Ascending aorta (tissue), 2 donors: Measurements from ENCODE around the gene TMX1. TPM values are rescaled to one million over a fixed set of nuclear protein-coding genes. Genes with fewer than 3 reads are reported as not detected.

ENCODE experiments used
- DNase-seq, 2 donors: peaks; one replicate each; pipeline ENCODE4 v3.0.0-alpha.2; 2019; ENCODE audit warnings: low spot score in 2 of 2
- H3K27ac ChIP-seq, 2 donors: fragments of 200-600 bp; sonication (generic); one replicate each; pipeline ENCODE4 v1.5.1; 2016 to 2017; ENCODE audit warnings: mild to moderate bottlenecking in 1 of 2
- H3K27me3 ChIP-seq: fragments of 200-600 bp; sonication (generic); one replicate; pipeline ENCODE4 v1.5.1; 2017
- H3K36me3 ChIP-seq, 2 donors: fragments of 200-600 bp; sonication (generic); one replicate each; pipeline ENCODE4 v1.5.1; 2016
- H3K4me1 ChIP-seq, 2 donors: fragments of 200-600 bp; sonication (generic); one replicate each; pipeline ENCODE4 v1.5.1; 2016 to 2017; ENCODE audit warnings: mild to moderate bottlenecking in 1 of 2
- H3K4me3 ChIP-seq, 2 donors: fragments of 200-600 bp; sonication (generic); one replicate each; pipeline ENCODE4 v1.5.1; 2016 to 2017; ENCODE audit warnings: mild to moderate bottlenecking in 1 of 2
- H3K9me3 ChIP-seq, 2 donors: fragments of 200-600 bp; sonication (generic); one replicate each; pipeline ENCODE4 v1.5.1; 2016
- CTCF ChIP-seq, 3 experiments: fragments of 200-600 bp in 2 of 3; fragments of 450-650 bp in 1 of 3; sonication (generic) in 2 of 3; IDR thresholded peaks; one replicate each; pipeline ENCODE4 v1.5.1; 2016 to 2019; ENCODE audit warnings: antibody characterized with exemption in 3 of 3, mild to moderate bottlenecking in 1 of 3, moderate library complexity in 1 of 3
- intact Hi-C: fragments of 100-400 bp; cut with DNase I; formaldehyde crosslinking; loops from one replicate; pipeline ENCODE4 v1.15.1; 2023
- total RNA-seq: library from RNA; depleted of rRNA; stranded (reverse); fragments of >200 nt; gene quantifications from one replicate; pipeline ENCODE4 v1.1.0, GENCODE V29; 2016

TMX1 gene
- total RNA-seq, 1 donor from 2014 or later, result 5.1 TPM

- no peak overlapping the region for H3K27ac ChIP-seq
- DNase-seq, result no peak
- H3K9me3 ChIP-seq, result no peaks in the 10 kb centered on the region
- H3K4me3 ChIP-seq, result no peak overlapping the region
- H3K36me3 ChIP-seq, result peaks cover 14 to 27% of the 10 kb centered on the region in 2 donors
- no peak for TF ChIP-seq CTCF (IDR thresholded peaks at IDR 0.05)
- no peaks in the 10 kb centered on the region for H3K27me3 ChIP-seq
- intact Hi-C loops, result no loop called here
- H3K4me1 ChIP-seq, result no peaks in the 10 kb centered on the region
Measured at GRCh38 chr14:51258788-51259187, 18.7 kb downstream of the TMX1 start.

GRCh38 chr14:51260225-51260624, 20.2 kb downstream of the TMX1 start:
- H3K27ac ChIP-seq, result no peak overlapping the region
- intact Hi-C loops, result no loop called here
- no peak overlapping the region for H3K4me3 ChIP-seq
- no peak for DNase-seq
- H3K4me1 ChIP-seq, result no peaks in the 10 kb centered on the region
- no peaks in the 10 kb centered on the region for H3K27me3 ChIP-seq
- no peak for TF ChIP-seq CTCF (IDR thresholded peaks at IDR 0.05)
- H3K36me3 ChIP-seq, result peaks cover 14 to 23% of the 10 kb centered on the region in 2 donors
- no peaks in the 10 kb centered on the region for H3K9me3 ChIP-seq

- H3K9me3 ChIP-seq, result no peaks in the 10 kb centered on the region
- no peak overlapping the region for H3K27ac ChIP-seq
- no peaks in the 10 kb centered on the region for H3K27me3 ChIP-seq
- intact Hi-C loops, result no loop called here
- no peak overlapping the region for H3K4me3 ChIP-seq
- peaks cover 14 to 20% of the 10 kb centered on the region in 2 donors for H3K36me3 ChIP-seq
- no peak for DNase-seq
- no peaks in the 10 kb centered on the region for H3K4me1 ChIP-seq
- no peak for TF ChIP-seq CTCF (IDR thresholded peaks at IDR 0.05)
Measured at GRCh38 chr14:51261151-51261550, 21.1 kb downstream of the TMX1 start.

GRCh38 chr14:51262868-51263267, 22.8 kb downstream of the TMX1 start:
- TF ChIP-seq CTCF (IDR thresholded peaks at IDR 0.05), result no peak
- no peak for DNase-seq
- Histone ChIP-seq H3K27me3 (no peaks in the 10 kb centered on the region), H3K9me3 (no peaks in the 10 kb centered on the region), H3K27ac (no peak overlapping the region), H3K4me1 (no peaks in the 10 kb centered on the region), H3K4me3 (no peak overlapping the region), H3K36me3 (peaks cover 4 to 6% of the 10 kb centered on the region in 2 donors)
- intact Hi-C loops, result no loop called here

GRCh38 chr14:51269634-51270033, 29.6 kb downstream of the TMX1 start:
- Histone ChIP-seq H3K9me3 (no peaks in the 10 kb centered on the region), H3K36me3 (no peaks in the 10 kb centered on the region), H3K27ac (no peak overlapping the region), H3K27me3 (no peaks in the 10 kb centered on the region), H3K4me3 (no peak overlapping the region), H3K4me1 (no peaks in the 10 kb centered on the region)
- intact Hi-C loops, result no loop called here
- no peak for TF ChIP-seq CTCF (IDR thresholded peaks at IDR 0.05)
- no peak for DNase-seq

- no peaks in the 10 kb centered on the region for H3K9me3 ChIP-seq
- intact Hi-C loops, result no loop called here
- no peaks in the 10 kb centered on the region for H3K4me1 ChIP-seq
- no peak for TF ChIP-seq CTCF (IDR thresholded peaks at IDR 0.05)
- H3K36me3 ChIP-seq, result no peaks in the 10 kb centered on the region
- H3K27me3 ChIP-seq, result no peaks in the 10 kb centered on the region
- no peak for DNase-seq
- no peak overlapping the region for H3K27ac ChIP-seq
- no peak overlapping the region for H3K4me3 ChIP-seq
Measured at GRCh38 chr14:51276605-51277004, 36.6 kb downstream of the TMX1 start.
